HPDE6-E6E7 (cell line): ENCODE data around the gene AKT1.
"Not testable (repeated sequence)": the region's sequence is repeated elsewhere in the genome, so short reads cannot be mapped to it uniquely, and the experiment has no call there.

ENCODE experiments used
- DNase-seq: peaks from one replicate; pipeline ENCODE4 v3.0.0; 2011; ENCODE audit warnings: missing footprints; ENCODE audit errors: extremely low spot score

The AKT1 gene

DNA sequence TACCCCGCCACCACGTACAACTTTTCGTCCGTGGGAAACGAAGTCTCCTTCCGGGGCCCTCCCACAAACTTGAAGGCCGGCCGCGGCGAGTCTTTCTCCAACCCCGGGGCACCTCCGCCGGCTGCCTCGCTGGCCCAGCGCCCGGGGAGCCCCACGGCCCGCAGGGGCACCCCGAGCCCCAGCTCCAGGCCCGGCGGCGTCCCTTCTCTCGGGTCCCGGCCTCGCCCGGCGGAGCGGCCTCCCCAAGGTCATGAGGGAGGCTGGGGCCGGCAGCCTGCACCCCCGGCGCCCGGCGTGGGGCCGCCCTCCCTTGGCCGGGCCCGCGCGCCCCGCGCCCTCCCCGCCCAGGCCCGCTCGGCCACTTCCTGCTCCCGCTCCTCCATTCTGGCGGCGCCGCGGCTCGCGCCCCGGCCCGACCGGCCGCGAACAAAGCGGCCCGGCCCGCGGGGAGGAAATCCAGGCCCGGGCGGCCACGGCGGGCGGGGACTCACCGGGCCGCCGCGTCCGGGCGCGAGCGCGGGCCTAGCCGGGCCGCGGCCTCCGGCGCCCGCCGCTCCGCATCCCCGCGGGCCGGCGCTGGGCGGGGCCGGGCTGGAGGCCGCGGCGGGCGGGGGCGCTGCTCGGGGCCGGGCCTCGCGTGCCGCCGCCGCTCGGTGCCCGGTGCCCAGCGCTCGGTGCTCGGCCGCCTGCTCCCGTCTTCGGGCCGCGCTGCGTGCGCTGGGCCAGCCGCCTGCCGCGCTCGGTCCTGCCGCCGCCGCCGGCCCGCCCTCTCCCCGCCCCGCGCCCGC, at the start of gene AKT1:
Gene AKT1 (minus strand): TSS at position 756 of the 788 bp plus-strand sequence. CDS start 3,105 bp downstream, outside the sequence.
- no peak for DNase-seq

DNA sequence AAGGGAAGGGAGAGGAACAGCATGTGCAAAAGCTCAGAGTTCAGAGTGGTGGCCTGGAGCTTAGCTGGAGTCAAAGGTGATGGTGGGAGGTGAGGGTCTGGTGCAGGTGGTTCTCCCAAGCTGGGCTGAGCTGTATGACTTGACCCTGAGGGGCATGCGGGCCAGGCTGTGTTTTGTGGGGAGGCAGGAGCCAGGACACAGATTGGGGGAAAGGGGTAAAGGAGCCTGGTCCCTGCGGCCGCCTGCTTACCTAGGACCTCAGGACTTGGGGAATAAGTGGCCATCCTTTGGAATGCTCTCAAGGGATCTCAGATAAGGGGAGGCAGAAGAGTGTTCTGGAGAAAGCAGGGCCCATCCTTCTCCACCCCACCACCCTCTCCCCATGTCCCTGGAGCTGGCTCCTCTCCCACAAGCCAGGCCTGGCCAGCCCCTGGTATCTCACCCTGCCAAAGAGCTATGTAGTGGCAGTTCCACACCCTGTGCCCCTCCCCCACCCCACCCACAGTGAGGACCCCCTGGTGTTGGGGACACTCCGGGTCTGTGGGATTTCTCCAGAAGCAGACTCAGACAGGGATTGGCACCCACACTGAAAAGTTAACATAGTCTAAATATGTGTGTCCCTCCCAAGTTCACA, 49.6 kb upstream of the AKT1 start:
- DNase-seq, result no peak

DNA sequence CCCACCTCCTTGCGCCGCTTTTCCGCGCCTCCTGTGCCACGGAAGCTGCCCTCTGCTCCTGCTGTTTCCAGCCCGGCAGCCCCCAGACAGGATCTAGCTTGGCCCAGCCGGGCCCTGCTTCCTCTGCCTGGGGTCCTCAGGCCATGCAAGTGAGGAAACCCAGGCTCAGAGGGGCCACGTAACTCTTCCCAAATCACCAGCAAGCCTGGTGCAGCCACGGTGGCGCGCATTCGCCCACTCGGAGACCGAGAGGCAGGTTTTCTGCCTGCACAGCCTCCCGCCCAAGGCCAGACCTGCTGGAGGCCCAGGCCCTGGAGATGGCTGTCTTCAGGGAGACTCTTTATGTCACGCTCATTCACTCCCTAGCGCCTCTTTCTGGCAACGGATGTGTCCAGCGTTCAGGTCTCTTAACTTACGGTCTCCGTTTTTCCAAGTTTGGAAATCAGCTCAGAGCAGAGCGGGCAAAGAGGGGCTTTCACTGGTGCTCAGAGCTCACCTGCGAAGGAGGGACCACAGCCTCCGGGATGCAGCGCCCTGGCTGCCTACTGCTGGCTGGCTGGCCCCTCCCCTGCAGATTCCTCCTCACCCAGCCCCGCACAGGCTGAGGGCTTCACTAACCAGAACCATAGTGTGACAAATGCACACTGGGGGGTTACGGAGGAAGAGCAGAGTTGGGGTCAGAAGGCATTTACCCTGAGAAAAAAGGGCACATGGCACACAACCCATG, 48.9 kb upstream of the AKT1 start:
- no peak for DNase-seq

DNA sequence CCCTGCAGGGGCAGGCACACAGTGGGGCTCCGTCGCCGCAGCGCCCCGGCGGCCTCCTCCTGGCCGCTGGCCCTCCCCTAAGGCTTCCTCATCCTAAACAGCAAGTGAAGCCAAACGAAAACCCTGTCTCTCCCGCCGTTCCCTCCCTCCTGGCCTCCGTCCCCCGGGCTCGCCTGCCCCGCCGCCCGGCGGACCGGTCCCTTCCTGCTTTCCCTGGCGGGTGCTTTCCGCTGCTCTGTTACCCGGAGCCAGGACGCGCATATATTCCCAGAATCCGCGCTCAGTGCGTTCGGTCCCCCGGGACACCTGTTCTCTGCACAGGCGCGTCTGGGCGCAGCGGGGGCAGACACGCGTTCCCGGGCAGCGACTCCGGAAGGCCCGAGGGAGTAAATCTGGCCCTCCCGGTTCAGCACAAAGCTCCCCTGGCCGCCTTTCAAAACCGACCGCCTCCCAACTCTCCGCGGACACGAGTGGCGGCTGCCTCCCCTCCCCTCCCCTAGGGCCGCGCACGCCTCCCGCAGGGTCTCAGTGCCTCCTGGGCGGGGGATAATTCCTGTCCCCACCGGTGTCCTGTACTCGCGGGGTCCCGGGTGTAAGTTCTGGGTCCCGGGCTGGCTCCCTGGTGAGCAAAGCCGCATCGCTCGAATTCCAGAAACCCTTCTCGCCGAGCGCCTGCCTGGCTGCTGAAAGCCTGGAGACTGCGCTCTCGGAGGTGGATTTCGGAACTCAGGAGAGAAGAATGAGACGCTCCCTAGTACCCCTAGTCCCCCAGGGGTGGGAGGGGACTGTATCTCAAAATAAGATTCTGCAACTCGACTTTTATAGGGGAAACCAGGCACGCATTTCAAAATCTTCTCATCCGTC, 48.1 kb upstream of the AKT1 start:
- no peak for DNase-seq

DNA sequence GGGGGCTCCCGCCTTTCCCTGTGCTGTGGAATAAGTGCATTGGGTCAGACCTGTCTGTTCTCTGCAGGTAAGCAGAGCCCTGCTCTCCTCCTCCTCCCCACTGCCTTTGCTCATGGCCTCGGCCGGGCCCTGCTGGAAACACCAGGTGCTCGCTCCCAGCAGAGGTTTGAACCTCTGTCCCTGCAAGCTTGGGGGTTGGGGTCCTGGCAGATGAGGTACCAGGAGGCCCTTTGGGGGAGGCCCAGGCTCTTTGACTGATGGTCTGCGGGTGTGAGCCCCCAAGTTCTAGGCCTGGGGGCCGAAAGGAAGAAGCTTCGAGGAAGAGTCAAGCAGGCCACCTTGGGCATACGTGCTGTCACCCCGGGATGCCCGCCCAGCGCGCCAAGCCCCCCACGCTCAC, 47.5 kb upstream of the AKT1 start:
- no peak for DNase-seq

DNA sequence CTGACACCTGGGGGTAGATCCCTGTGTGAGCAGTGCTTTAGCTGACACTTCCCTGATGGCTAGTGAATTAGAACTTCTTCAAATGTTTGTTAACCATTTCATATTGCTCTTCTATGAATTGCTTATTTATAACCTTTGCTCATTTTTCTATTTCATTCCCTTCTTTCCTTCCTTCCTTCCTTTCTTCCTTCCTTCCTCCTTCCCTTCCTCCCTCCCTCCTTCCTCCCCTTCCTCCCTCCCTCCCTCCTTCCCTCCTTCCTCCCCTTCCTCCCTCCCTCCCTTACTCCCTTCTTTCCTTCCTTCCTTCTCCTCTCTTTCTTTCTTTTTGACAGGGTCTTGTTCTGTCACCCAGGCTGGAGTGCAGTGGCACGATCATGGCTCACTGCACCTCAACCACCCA, 46.2 kb upstream of the AKT1 start:
- no peak for DNase-seq

DNA sequence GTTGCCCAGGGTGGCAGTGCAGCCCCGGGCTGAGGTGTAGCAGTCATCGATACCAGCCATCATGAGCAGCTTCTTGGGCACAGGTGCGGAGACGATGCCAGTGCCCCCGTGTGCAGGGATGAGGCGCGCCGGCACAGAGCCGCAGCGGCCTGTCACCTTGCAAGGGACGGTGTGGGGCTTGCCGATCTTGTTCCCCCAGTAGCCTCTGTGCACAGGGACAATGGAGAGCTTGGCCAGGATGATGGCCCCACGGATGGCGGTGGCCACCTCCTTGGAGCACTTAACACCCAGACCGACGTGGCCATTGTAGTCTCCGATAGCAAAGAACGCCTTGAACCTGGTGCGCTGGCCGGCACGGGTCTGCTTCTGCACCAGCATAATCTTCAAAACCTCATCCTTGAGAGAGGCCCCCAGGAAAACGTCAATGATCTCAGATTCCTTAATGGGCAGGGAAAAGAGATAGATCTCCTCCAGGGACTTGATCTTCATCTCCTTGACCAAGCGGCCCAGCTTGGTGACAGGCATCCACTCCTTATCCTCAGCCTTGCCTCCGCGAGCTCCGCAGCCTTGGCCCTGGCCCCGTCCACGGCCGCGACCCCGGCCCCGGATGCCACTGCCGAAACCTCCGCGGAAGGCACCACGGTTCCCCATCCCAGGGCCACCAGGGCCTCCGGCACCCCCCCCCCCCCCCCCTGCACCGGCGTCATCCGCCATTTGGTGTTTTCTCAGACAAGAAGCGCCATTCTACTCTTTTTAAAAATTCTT, 40.8 kb upstream of the AKT1 start:
- not testable (repeated sequence) for DNase-seq

DNA sequence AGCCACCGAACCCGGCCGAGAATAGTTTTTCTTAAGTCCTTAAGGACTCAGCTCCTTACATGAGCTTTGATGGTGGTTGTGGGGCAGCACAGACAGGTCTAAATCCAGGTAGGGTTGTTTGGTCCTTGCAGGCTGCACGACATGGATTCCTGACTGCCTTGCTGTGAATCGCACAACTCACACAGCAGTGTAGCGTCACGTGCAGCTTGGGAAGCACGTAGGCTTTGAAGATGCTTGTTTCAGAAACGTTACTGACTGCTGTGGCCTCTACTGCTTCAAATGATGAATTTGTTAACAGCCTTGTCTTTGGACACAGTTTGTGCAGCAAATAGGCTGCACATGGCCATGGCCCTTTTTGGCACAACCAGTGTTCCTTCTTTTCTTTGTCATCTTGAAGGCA, 35.2 kb upstream of the AKT1 start:
- no peak for DNase-seq

DNA sequence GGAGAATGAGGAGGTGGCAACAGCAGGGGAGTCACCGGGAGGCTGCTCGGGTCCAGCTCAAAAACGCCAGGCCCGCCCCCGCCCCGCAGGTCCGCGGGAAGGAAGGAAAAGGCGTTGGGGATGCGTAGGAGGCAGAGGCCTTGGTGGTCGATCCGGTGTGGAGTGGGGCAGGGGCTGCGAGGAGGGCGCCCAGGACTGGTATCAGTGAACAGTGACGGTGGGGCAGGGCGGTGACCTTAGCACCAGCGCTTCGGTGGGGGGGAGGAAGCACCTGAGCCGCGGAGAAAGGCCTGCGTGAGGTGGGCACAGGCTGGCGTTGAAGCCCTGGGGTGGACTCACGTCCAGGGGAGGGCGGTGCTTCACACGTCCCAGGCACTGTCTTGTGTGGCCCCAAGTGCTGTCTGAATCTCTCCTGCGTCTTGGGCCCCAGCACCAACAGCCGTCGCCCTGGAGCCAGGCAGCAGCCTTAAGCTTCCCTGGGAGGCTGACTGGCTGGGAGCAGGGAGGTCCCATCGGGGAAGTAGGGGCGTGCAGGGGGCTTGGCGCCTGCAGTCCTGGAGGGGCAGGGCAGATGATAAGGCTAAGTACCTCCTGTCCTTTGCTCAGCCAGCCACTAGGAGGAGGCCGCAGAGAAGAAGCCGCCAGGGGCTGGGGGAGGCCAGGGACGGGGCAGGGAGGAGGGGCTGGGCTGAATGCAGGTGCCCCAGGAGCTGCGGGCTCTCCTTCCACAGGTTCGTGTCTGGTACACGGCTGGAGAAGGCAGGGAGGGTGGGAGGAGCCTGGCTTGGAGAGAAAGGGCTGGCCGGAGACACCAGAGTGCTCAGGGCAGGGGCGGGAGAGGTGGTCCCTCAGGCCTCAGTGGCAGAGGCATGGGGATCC, 31.9 kb upstream of the AKT1 start:
- peak; percentile 70 for DNase-seq

DNA sequence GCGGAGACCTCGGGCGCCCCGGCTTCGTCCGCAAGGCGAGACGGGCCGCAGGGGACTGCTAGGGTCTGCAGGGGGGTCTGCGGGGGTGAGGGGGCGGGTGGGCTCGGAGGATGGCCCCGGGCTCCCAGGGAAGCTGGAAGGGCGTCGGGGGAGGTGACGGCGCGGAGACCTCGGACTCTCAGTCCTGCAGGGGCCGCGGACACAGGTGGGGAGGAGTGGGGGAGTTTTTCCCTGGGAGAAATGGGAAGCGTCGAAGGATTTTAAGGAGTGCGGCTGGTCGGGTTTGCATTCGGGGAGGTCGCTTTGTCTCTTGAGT, 31.3 kb upstream of the AKT1 start:
- DNase-seq, result no peak

DNA sequence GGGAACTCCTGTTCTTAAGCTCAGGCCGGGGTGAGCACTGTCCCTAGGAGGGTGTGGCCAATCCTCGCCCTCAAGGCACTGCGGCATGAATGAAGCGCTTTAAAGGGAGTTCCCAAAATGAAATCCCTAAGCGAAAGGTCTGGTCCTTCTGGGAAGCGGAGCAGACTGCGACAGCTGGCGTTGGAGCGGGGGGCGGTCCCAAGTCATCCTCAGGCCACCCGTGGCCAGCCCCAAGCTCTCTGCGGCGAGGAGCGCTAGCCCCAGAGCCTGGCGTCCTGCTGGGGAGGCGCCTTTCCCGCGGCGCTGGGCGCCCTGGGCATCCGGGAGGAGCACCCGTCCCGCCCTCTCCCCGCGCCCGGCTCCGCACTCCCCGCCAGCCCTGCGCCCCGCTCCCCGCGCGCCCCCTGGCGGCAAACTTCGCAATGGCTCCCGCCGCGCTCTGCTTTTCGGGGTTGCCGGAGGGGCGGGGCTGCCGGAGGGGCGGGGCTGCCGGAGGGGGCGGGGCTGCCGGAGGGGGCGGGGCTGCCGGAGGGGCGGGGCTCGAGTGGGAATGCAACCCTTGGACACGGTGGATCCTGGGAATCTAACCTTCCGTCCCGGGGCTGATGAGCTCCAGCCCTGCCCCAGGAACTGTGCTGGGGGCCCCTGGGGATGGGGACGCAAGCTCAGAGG, 30.8 kb upstream of the AKT1 start:
- peak; percentile 71 for DNase-seq

DNA sequence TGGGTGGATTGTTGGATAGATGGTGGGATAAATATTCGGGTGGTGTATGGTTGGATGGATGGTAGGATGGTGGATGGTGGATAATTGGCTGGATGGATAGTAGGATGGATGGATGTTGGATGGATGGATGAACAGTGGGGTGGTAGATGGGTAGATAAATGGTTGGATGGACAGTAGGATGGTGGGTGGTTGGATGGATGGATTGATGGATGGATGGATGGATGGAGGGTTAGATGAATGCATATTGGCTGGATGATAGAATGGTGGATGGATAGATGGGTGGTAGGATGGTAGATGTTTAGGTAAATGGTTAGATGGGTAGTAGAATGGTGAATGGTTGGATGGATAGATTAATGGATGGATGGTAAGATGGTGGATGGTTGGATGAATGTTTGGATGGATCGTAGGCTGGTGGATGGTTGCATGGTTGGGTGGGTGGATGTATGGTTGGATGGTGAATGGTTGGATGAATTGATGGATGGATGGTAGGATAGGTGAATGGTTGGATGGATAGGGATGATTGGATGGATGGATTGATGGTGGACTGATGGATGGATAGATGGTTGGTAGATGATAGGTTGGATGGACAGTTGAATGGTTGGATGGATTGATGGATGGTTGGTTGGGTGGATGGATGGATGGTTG, 28.9 kb upstream of the AKT1 start:
- no peak for DNase-seq

DNA sequence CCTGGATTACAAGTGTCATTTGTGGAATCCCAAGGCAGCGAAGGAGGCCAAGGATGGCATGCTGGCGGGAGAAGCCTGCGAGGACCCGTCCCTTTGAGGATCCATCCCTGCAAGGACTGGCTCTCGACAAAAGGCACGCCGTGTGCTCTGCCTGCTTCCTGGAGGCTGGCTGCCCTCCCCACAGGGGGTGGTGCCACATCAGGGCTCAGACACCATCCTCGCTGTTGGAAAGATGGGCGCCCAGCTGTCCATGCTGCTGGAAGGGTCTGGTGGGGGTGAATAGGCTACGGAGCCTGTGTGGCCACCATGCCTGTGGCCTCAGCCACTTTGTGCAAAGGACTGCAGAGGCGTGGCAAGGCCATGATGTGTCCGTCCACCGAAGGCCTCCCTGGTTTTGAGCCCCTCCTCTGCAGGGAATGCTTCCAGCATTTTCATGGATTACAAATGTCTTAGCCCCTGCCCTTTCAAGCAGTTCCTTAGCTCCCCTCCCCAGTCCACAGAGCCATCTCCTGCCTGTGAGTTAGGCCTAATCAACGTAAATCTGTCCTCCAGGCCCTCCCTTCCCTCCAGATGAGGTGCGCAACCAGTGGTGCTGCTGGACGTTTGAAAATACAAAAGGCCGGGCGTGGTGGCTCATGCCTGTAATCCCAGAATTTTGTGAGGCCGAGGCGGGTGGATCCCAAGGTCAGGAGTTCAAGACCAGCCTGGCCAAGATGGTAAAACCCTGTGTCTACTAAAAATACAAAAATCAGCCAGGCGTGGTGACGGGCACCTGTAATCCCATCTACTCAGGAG, 27.5 kb upstream of the AKT1 start:
- no peak for DNase-seq

DNA sequence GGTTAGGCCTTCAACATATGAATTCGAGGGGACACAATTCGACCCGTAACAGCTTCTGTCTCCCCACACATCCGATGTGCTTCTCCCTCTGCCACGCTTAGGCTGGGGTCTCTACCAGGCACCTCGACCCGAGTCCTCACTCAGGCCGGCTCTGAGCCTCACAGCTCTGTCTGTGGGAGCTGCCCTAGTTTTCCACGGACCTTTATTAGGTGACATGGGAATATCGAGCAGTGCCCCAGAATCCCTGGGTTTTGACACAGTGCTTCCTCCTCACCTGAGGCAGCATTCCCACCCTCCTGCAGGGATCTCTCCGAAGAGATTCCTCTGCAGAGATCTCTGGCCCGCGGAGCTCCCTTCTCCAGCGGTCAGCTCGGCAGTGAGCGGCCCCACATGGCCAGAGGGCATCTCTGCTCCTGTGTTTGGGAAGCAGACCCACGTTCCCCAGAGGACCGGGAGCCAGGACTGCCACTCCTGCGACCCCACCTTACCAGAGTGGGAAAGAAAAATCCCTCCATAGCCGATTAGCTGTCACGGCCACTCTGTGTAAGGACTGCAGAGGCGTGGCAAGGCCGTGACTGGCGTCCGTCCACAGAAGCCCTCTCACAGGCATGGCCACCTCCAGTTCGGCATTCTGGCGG, 26.5 kb upstream of the AKT1 start:
- DNase-seq, result no peak

DNA sequence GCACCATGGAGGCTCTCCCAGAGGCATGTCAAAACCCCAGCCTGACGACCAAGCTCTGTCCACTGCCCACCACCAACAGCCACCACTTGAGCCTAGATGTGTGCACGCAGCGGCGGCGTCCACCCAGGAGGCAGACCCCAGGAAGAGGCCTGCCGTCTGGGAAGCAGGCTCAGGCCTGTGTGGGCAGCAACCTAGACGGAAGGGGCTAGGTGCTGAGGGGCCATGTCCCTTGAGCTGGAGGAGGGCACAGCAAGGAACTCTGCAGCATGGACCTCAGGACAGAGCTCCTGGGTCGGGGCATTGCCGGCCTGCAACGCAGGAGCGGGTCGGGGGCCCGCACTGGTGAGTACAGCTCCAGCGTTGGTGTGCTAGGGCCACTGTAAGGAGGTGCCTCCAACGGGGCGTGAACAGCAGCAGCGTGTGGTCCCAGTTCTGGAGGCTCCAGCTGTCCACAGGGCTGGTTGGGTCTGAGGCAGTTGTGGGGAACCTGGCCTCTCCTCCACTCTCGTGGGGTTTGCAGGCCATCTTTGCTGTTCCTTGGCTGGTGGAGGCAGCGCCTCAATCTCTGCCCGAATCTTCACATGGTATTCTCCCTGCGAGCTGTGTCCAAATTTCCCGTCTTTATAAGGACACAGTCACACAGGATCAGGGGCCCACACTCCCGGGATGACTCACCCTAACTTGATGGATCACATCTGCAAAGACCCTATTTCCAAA, 25.8 kb upstream of the AKT1 start:
- no peak for DNase-seq

DNA sequence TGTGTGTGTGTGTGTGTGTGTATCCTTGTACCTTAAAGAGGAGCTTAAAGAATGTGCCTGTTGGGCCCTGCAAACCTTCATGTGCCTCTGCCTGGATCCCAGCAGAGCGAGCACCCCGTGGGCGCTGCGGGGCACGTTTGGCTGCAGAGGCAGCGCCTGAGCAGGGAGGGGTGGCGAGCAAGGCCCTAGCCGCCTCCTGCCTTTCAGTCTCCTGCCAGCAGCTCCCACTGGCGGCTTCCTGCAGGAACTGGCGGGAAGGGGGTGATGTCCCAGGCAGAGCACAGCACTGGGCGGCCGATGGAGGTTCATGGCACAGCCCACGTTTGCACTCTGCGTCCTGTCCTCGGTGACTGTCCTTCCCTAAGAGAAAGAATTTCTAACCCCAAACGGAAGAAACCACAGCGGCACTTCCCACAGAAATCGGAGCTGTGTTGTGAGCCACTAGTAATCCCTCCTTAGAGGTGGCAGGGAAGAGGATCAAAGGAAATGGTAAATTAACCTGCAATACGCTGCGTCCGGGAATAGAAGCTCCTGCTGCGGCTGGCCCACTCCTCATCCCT, 25.2 kb upstream of the AKT1 start:
- DNase-seq, result peak; percentile 81

DNA sequence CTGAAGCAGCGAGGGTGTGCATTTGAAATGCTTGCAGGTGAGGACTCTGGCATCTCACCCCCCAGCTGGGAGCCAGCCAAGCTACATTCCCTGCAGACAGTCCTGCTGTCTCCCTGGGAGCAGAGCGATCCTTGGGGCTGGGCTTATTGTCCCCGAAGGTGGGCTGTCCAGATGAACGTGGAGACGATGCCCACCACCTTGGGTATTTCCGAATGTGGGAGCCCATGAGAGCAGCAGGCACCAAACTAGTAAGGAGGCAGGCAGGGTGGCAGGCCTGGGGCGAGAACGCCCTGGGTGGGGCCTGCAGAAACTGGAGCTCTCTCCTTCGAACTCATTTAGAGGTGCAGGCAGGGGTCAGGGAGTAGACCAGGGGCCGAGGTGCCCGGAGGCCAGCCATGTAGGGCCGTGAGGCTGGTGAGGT, 23.8 kb upstream of the AKT1 start:
- DNase-seq, result no peak
